Measurements from ENCODE around the gene SSH2.

GRCh38 chr17:29625037-29625750, 304.8 kb downstream of the SSH2 start:
- TF ChIP-seq CTCF (IDR thresholded peaks at IDR 0.05) (no peak), POLR2AphosphoS5 (IDR thresholded peaks at IDR 0.05; ENCODE audit: insufficient read depth in 1 of 2, low read depth in 1 of 2) (no peak), POLR2A (IDR thresholded peaks at IDR 0.05) (no peak)
